A549 (cell line): Measurements from ENCODE around the gene CCPG1.
"Not testable (repeated sequence)": the region's sequence is repeated elsewhere in the genome, so short reads cannot be mapped to it uniquely, and the experiment has no call there.

Source experiments
- CTCF ChIP-seq: fragments of >200 bp; sonication (Bioruptor Twin); formaldehyde crosslinking; IDR thresholded peaks from 3 replicates; pipeline ENCODE4 v1.5.1; 2016
- JUNB ChIP-seq: fragments of >200 bp; sonication (Bioruptor Twin); formaldehyde crosslinking; IDR thresholded peaks from 2 replicates; pipeline ENCODE4 v1.6.1; 2016
- PHF8 ChIP-seq: fragments of 200-600 bp; sonication (generic); IDR thresholded peaks from 2 replicates; pipeline ENCODE4 v1.6.1; 2016; ENCODE audit warnings: low read depth, mild to moderate bottlenecking, antibody characterized with exemption, moderate library complexity, borderline replicate concordance
- RFX5 ChIP-seq: fragments of 450-650 bp; IDR thresholded peaks from 2 replicates; pipeline ENCODE4 v1.7.1; 2014; ENCODE audit warnings: antibody characterized with exemption, mild to moderate bottlenecking, moderate library complexity
- TF ChIP-seq, protein P1 (sequence below): IDR thresholded peaks from 2 replicates; pipeline ENCODE4 v1.6.1; 2012
- TF ChIP-seq, protein P2 (sequence below): fragments of 250-450 bp; sonication (Bioruptor Pico); IDR thresholded peaks from 2 replicates; pipeline ENCODE4 v1.5.0; 2021; ENCODE audit warnings: mild to moderate bottlenecking, moderate library complexity, borderline replicate concordance

- not testable (repeated sequence) for TF ChIP-seq CTCF, JUNB, PHF8, RFX5
- TF ChIP-seq, protein P1, sequence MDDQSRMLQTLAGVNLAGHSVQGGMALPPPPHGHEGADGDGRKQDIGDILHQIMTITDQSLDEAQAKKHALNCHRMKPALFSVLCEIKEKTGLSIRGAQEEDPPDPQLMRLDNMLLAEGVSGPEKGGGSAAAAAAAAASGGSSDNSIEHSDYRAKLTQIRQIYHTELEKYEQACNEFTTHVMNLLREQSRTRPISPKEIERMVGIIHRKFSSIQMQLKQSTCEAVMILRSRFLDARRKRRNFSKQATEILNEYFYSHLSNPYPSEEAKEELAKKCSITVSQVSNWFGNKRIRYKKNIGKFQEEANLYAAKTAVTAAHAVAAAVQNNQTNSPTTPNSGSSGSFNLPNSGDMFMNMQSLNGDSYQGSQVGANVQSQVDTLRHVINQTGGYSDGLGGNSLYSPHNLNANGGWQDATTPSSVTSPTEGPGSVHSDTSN: not testable (repeated sequence)
- TF ChIP-seq, protein P2, sequence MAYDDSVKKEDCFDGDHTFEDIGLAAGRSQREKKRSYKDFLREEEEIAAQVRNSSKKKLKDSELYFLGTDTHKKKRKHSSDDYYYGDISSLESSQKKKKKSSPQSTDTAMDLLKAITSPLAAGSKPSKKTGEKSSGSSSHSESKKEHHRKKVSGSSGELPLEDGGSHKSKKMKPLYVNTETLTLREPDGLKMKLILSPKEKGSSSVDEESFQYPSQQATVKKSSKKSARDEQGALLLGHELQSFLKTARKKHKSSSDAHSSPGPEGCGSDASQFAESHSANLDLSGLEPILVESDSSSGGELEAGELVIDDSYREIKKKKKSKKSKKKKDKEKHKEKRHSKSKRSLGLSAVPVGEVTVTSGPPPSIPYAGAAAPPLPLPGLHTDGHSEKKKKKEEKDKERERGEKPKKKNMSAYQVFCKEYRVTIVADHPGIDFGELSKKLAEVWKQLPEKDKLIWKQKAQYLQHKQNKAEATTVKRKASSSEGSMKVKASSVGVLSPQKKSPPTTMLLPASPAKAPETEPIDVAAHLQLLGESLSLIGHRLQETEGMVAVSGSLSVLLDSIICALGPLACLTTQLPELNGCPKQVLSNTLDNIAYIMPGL (CRISPR knock-in tag): not testable (repeated sequence)
Observed at GRCh38 chr15:55408976-55409375, 817 bp upstream of the CCPG1 start.
